Measurements from ENCODE around the gene CDK16. TPM values are rescaled to one million over a fixed set of nuclear protein-coding genes. Genes with fewer than 3 reads are reported as not detected.
"Not testable (repeated sequence)": the region's sequence is repeated elsewhere in the genome, so short reads cannot be mapped to it uniquely, and the experiment has no call there.

The CDK16 gene
- total RNA-seq, 1 donor from 2014 or later: 38.6 TPM

DNA sequence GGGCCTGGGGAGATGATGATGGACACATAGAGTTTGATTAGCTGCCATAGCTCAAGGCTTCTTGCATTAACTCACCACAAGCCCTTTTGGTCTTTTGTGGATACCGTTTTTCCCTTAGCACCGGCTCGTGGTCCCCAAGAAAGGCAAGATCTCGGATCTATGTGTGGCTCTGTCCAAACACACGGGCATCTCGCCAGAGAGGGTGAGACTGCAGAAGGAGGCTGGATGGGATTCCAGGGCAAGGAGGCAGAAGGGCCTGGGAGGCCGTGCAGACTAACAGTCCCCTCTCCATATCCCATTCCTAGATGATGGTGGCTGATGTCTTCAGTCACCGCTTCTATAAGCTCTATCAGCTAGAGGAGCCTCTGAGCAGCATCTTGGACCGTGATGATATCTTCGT is 23.8 kb downstream of the CDK16 start:
- Histone ChIP-seq H3K4me1 (ENCODE audit: control insufficient read depth in 3 of 3, insufficient read depth in 3 of 3, low read length in 3 of 3) (no peaks in the 10 kb centered on the region), H3K36me3 (ENCODE audit: control insufficient read depth in 3 of 3, insufficient read depth in 3 of 3, low read length in 3 of 3) (peaks cover 42 to 50% (median 42%) of the 10 kb centered on the region in 3 donors), H3K9ac (ENCODE audit: low read depth in 1 of 3, low read length in 3 of 3) (no peak overlapping the region), H3K27me3 (ENCODE audit: control insufficient read depth in 3 of 3, insufficient read depth in 3 of 3, low read length in 3 of 3) (peaks cover 0 to 7% (median 0%) of the 10 kb centered on the region in 3 donors), H3K27ac (ENCODE audit: low read depth, low read length) (no peak overlapping the region), H3K9me3 (ENCODE audit: control insufficient read depth in 3 of 3, low read length in 3 of 3) (no peaks in the 10 kb centered on the region), H3K4me3 (ENCODE audit: low read length in 3 of 3) (no peak overlapping the region)

DNA sequence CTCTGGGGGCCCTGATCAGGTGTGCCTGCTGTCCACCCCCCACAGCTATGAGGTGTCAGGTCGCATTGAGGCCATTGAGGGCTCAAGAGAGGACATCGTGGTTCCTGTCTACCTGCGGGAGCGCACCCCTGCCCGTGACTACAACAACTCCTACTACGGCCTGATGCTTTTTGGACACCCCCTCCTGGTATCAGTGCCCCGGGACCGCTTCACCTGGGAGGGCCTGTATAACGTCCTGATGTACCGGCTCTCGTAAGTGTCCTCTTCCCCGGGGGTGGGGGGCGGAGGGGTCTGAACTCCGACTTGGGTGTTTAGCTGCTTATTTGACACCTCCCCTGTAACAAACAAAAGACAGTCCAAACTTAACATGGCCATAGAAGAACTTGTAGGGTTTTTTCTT is 24.9 kb downstream of the CDK16 start:
- Histone ChIP-seq H3K4me1 (ENCODE audit: control insufficient read depth in 3 of 3, insufficient read depth in 3 of 3, low read length in 3 of 3) (no peaks in the 10 kb centered on the region), H3K36me3 (ENCODE audit: control insufficient read depth in 3 of 3, insufficient read depth in 3 of 3, low read length in 3 of 3) (peaks cover 42 to 53% (median 43%) of the 10 kb centered on the region in 3 donors), H3K9me3 (ENCODE audit: control insufficient read depth in 3 of 3, low read length in 3 of 3) (no peaks in the 10 kb centered on the region), H3K4me3 (ENCODE audit: low read length in 3 of 3) (no peak overlapping the region), H3K9ac (ENCODE audit: low read depth in 1 of 3, low read length in 3 of 3) (no peak overlapping the region), H3K27me3 (ENCODE audit: control insufficient read depth in 3 of 3, insufficient read depth in 3 of 3, low read length in 3 of 3) (peaks cover 0 to 7% (median 0%) of the 10 kb centered on the region in 3 donors), H3K27ac (ENCODE audit: low read depth, low read length) (no peak overlapping the region)

DNA sequence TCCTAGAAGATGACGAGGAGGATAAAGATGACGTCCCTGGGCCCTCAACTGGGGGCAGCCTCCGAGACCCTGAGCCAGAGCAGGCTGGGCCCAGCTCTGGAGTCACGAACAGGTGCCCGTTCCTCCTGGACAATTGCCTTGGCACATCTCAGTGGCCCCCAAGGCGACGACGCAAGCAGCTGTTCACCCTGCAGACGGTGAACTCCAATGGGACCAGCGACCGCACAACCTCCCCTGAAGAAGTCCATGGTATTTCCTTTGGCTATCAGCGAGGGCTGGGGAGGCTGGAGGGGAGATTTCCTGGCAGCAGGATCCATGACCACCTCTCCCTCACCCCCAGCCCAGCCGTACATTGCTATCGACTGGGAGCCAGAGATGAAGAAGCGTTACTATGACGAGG is 26.2 kb downstream of the CDK16 start:
- Histone ChIP-seq H3K27me3 (ENCODE audit: control insufficient read depth in 3 of 3, insufficient read depth in 3 of 3, low read length in 3 of 3) (peaks cover 0 to 7% (median 0%) of the 10 kb centered on the region in 3 donors), H3K4me1 (ENCODE audit: control insufficient read depth in 3 of 3, insufficient read depth in 3 of 3, low read length in 3 of 3) (no peaks in the 10 kb centered on the region), H3K36me3 (ENCODE audit: control insufficient read depth in 3 of 3, insufficient read depth in 3 of 3, low read length in 3 of 3) (peaks cover 40 to 52% (median 43%) of the 10 kb centered on the region in 3 donors), H3K4me3 (ENCODE audit: low read length in 3 of 3) (no peak overlapping the region), H3K27ac (ENCODE audit: low read depth, low read length) (no peak overlapping the region), H3K9me3 (ENCODE audit: control insufficient read depth in 3 of 3, low read length in 3 of 3) (no peaks in the 10 kb centered on the region), H3K9ac (ENCODE audit: low read depth in 1 of 3, low read length in 3 of 3) (no peak overlapping the region)

DNA sequence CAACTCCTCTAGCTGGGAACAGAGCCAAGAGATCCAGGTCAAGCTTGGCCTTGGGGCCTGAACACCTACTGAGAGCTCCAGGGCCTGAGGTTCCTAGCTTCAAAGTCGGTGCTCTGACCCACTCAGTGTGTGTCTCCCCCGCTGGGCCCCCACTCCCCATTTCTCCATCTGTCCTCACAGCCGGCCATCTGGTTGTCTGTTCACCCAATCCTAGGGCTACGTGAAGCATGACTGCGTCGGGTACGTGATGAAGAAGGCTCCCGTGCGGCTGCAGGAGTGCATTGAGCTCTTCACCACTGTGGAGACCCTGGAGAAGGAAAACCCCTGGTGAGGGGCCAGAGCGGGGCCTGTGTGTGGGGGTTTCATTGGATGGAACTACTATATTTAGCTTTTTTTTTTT is 26.7 kb downstream of the CDK16 start:
- Histone ChIP-seq H3K4me1 (ENCODE audit: control insufficient read depth in 3 of 3, insufficient read depth in 3 of 3, low read length in 3 of 3) (no peaks in the 10 kb centered on the region), H3K9me3 (ENCODE audit: control insufficient read depth in 3 of 3, low read length in 3 of 3) (no peaks in the 10 kb centered on the region), H3K9ac (ENCODE audit: low read depth in 1 of 3, low read length in 3 of 3) (no peak overlapping the region), H3K27me3 (ENCODE audit: control insufficient read depth in 3 of 3, insufficient read depth in 3 of 3, low read length in 3 of 3) (peaks cover 0 to 7% (median 0%) of the 10 kb centered on the region in 3 donors), H3K4me3 (ENCODE audit: low read length in 3 of 3) (no peak overlapping the region), H3K27ac (ENCODE audit: low read depth, low read length) (no peak overlapping the region), H3K36me3 (ENCODE audit: control insufficient read depth in 3 of 3, insufficient read depth in 3 of 3, low read length in 3 of 3) (peaks cover 39 to 48% (median 43%) of the 10 kb centered on the region in 3 donors)

DNA sequence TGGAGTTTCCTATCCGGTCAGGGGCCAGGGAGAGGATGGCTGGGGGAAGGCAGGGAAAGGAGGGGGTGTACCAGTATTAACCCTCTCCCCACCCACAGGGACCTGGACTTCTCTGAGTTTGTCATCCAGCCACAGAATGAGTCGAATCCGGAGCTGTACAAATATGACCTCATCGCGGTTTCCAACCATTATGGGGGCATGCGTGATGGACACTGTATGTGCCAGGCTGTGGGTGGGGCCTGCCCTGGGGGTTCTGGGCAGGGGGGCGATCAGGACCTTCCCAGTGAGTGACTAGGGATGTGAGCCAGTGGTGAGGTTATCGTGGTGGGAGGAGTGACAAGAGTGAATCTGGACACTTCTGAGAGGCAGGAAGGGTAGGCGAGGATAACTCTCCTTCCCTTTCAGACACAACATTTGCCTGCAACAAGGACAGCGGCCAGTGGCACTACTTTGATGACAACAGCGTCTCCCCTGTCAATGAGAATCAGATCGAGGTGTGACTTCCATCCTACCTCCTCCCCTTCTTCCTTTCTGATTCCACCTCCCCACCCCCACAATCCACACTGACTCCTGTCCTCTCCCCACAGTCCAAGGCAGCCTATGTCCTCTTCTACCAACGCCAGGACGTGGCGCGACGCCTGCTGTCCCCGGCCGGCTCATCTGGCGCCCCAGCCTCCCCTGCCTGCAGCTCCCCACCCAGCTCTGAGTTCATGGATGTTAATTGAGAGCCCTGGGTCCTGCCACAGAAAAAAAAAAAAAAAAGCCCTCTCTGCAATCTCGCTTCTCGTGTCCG is 28.9 kb downstream of the CDK16 start:
- H3K4me1 ChIP-seq (ENCODE audit: control insufficient read depth in 3 of 3, insufficient read depth in 3 of 3, low read length in 3 of 3): no peaks in the 10 kb centered on the region
- no peak overlapping the region for H3K9ac ChIP-seq (ENCODE audit: low read depth in 1 of 3, low read length in 3 of 3)
- H3K27ac ChIP-seq (ENCODE audit: low read depth, low read length): no peak overlapping the region
- H3K9me3 ChIP-seq (ENCODE audit: control insufficient read depth in 3 of 3, low read length in 3 of 3): no peaks in the 10 kb centered on the region
- no peak overlapping the region for H3K4me3 ChIP-seq (ENCODE audit: low read length in 3 of 3)
- peaks cover 0 to 7% (median 0%) of the 10 kb centered on the region in 3 donors for H3K27me3 ChIP-seq (ENCODE audit: control insufficient read depth in 3 of 3, insufficient read depth in 3 of 3, low read length in 3 of 3)
- peaks cover 22 to 26% (median 22%) of the 10 kb centered on the region in 3 donors for H3K36me3 ChIP-seq (ENCODE audit: control insufficient read depth in 3 of 3, insufficient read depth in 3 of 3, low read length in 3 of 3)

DNA sequence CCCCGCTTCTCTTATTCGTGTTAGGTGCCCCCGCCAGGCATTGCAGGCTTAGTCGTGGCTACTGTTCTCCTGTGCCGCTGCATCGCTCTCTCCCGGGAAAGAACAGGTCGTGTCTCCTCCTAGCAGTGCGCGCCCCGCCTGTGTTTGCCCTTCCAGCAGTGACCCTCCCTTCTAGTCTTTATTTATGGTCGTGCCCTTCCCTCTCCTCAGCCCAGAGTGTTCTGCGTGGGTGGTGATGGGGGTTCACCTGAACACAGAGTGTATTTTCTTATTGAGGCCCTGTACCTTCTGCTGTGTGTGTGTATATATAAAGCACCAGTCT is 29.5 kb downstream of the CDK16 start:
- Histone ChIP-seq H3K36me3 (ENCODE audit: control insufficient read depth in 3 of 3, insufficient read depth in 3 of 3, low read length in 3 of 3) (peaks cover 18 to 22% (median 20%) of the 10 kb centered on the region in 3 donors), H3K9me3 (ENCODE audit: control insufficient read depth in 3 of 3, low read length in 3 of 3) (no peaks in the 10 kb centered on the region), H3K27me3 (ENCODE audit: control insufficient read depth in 3 of 3, insufficient read depth in 3 of 3, low read length in 3 of 3) (peaks cover 0 to 7% (median 0%) of the 10 kb centered on the region in 3 donors), H3K4me3 (ENCODE audit: low read length in 3 of 3) (no peak overlapping the region), H3K9ac (ENCODE audit: low read depth in 1 of 3, low read length in 3 of 3) (no peak overlapping the region), H3K27ac (ENCODE audit: low read depth, low read length) (no peak overlapping the region), H3K4me1 (ENCODE audit: control insufficient read depth in 3 of 3, insufficient read depth in 3 of 3, low read length in 3 of 3) (no peaks in the 10 kb centered on the region)

DNA sequence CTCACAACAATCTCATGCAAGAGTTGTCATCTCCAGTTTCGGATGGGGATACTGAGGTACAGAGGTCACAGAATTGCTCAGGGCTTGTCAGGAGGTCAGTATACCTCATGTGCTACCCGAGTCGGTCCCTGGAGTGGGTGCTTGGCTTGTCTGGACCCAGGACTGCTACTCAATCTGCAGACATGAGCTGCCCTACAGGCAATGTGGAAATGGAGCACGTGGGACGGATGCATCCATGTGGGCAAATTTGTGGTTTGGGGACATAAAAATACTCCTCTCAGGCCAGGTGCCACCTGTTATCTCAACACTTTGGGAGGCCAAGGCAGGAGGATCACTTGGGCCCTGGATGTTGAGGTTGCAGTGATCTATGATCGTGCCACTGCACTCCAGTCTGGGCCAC is 30.1 kb downstream of the CDK16 start:
- Histone ChIP-seq H3K27ac (ENCODE audit: low read depth, low read length) (no peak overlapping the region), H3K9me3 (ENCODE audit: control insufficient read depth in 3 of 3, low read length in 3 of 3) (no peaks in the 10 kb centered on the region), H3K4me3 (ENCODE audit: low read length in 3 of 3) (no peak overlapping the region), H3K27me3 (ENCODE audit: control insufficient read depth in 3 of 3, insufficient read depth in 3 of 3, low read length in 3 of 3) (peaks cover 0 to 7% (median 0%) of the 10 kb centered on the region in 3 donors), H3K36me3 (ENCODE audit: control insufficient read depth in 3 of 3, insufficient read depth in 3 of 3, low read length in 3 of 3) (peaks cover 15 to 22% (median 17%) of the 10 kb centered on the region in 3 donors), H3K9ac (ENCODE audit: low read depth in 1 of 3, low read length in 3 of 3) (no peak overlapping the region), H3K4me1 (ENCODE audit: control insufficient read depth in 3 of 3, insufficient read depth in 3 of 3, low read length in 3 of 3) (no peaks in the 10 kb centered on the region)

DNA sequence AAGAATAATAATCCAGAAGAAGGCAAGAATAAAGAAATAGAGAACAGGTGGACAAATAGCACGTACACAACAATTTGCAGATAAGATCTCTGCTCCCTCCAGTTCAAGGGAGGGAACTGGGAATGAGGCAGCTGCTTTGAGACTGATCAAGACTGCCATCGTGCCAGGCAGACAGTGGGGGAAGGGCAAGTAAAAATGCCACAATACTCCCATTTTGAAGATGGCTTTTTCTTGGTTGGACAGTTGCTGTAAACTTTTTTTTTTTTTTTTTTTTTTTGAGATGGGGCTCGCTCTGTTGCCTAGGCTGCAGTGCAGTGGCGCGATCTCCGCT is 31.5 kb downstream of the CDK16 start:
- Histone ChIP-seq H3K27me3 (ENCODE audit: control insufficient read depth in 3 of 3, insufficient read depth in 3 of 3, low read length in 3 of 3) (peaks cover 0 to 2% (median 0%) of the 10 kb centered on the region in 3 donors), H3K4me3 (ENCODE audit: low read length in 3 of 3) (no peak overlapping the region), H3K9ac (ENCODE audit: low read depth in 1 of 3, low read length in 3 of 3) (no peak overlapping the region), H3K27ac (ENCODE audit: low read depth, low read length) (no peak overlapping the region), H3K36me3 (ENCODE audit: control insufficient read depth in 3 of 3, insufficient read depth in 3 of 3, low read length in 3 of 3) (peaks cover 8 to 12% (median 8%) of the 10 kb centered on the region in 3 donors), H3K9me3 (ENCODE audit: control insufficient read depth in 3 of 3, low read length in 3 of 3) (no peaks in the 10 kb centered on the region), H3K4me1 (ENCODE audit: control insufficient read depth in 3 of 3, insufficient read depth in 3 of 3, low read length in 3 of 3) (no peaks in the 10 kb centered on the region)

DNA sequence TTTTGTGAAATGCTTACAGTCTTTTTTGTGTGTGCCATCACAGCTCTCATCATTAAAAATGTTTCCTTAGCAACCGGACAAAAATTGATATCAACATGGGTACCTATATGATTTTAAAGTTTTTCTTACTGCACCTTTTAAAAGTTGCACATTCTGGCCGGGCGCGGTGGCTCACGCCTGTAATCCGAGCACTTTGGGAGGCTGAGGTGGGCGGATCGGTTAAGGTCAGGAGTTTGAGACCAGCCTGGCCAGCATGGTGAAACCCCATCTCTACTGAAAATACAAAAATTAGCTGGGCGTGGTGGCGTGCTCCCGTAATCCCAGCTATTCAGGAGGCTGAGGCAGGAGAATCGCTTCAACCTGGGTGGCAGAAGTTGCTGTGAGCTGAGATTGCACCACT is 39.1 kb downstream of the CDK16 start:
- not testable (repeated sequence) for H3K9ac ChIP-seq (ENCODE audit: low read depth in 1 of 3, low read length in 3 of 3); H3K36me3 ChIP-seq (ENCODE audit: control insufficient read depth in 3 of 3, insufficient read depth in 3 of 3, low read length in 3 of 3); H3K4me1 ChIP-seq (ENCODE audit: control insufficient read depth in 3 of 3, insufficient read depth in 3 of 3, low read length in 3 of 3); H3K27me3 ChIP-seq (ENCODE audit: control insufficient read depth in 3 of 3, insufficient read depth in 3 of 3, low read length in 3 of 3); H3K4me3 ChIP-seq (ENCODE audit: low read length in 3 of 3); H3K9me3 ChIP-seq (ENCODE audit: control insufficient read depth in 3 of 3, low read length in 3 of 3); H3K27ac ChIP-seq (ENCODE audit: low read depth, low read length)

DNA sequence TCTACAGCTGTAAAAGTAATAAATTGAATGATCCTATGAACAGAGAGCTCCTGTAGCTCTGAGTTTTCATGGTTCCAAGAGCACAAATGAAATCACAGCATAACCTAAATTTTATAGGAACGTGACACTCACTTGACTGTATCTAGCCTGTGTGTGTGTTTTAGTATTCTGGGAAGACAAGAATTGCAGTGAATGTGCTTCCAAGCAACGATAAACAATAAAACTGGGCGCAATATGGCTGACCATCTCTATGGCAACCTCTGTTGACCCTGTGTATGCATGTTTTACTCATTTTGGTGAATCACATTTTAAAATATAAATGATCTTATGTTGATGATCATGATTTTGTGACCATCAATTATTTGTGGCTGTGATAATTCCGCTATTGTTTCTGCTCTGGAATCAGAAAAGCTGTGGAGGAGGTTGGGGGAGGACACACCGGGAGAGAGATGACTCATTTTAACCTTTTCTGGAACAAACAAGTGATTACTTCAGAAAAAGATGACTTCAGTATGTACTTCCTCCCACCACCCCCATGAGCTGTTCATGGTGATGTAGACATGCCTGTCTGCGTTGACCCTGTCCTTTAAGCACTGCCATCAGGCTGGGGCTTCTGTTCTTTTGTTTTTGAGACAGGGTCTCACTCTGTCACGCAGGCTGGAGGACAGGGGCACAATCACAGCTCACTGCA is 46.1 kb downstream of the CDK16 start:
- H3K27ac ChIP-seq (ENCODE audit: low read depth, low read length): no peak overlapping the region
- H3K4me1 ChIP-seq (ENCODE audit: control insufficient read depth in 3 of 3, insufficient read depth in 3 of 3, low read length in 3 of 3): no peaks in the 10 kb centered on the region
- no peak overlapping the region for H3K4me3 ChIP-seq (ENCODE audit: low read length in 3 of 3)
- peaks cover 0 to 15% (median 0%) of the 10 kb centered on the region in 3 donors for H3K27me3 ChIP-seq (ENCODE audit: control insufficient read depth in 3 of 3, insufficient read depth in 3 of 3, low read length in 3 of 3)
- H3K9ac ChIP-seq (ENCODE audit: low read depth in 1 of 3, low read length in 3 of 3): no peak overlapping the region
- H3K36me3 ChIP-seq (ENCODE audit: control insufficient read depth in 3 of 3, insufficient read depth in 3 of 3, low read length in 3 of 3): no peaks in the 10 kb centered on the region
- no peaks in the 10 kb centered on the region for H3K9me3 ChIP-seq (ENCODE audit: control insufficient read depth in 3 of 3, low read length in 3 of 3)
